IPS-18a (cell line): Measurements from ENCODE around the gene RAB2B.

Source experiments
- H3K27ac ChIP-seq: one replicate; pipeline ENCODE4 v1.5.1; 2013; ENCODE audit warnings: low read length
- H3K27me3 ChIP-seq: one replicate; pipeline ENCODE4 v1.6.1; 2013; ENCODE audit warnings: mild to moderate bottlenecking, low read length; ENCODE audit not compliant: control insufficient read depth, insufficient read depth
- H3K36me3 ChIP-seq: one replicate; pipeline ENCODE4 v1.6.1; 2013; ENCODE audit warnings: low read depth, low read length; ENCODE audit not compliant: control insufficient read depth
- H3K4me1 ChIP-seq: one replicate; pipeline ENCODE4 v1.6.1; 2013; ENCODE audit warnings: low read depth, low read length; ENCODE audit not compliant: control insufficient read depth
- H3K4me3 ChIP-seq: one replicate; pipeline ENCODE4 v1.5.1; 2013; ENCODE audit warnings: low read length
- H3K9ac ChIP-seq: one replicate; pipeline ENCODE4 v1.6.1; 2013; ENCODE audit warnings: mild to moderate bottlenecking, low read length, moderate library complexity
- H3K9me3 ChIP-seq: one replicate; pipeline ENCODE4 v1.6.1; 2013; ENCODE audit warnings: low read depth, low read length; ENCODE audit not compliant: control insufficient read depth

Gene RAB2B

DNA sequence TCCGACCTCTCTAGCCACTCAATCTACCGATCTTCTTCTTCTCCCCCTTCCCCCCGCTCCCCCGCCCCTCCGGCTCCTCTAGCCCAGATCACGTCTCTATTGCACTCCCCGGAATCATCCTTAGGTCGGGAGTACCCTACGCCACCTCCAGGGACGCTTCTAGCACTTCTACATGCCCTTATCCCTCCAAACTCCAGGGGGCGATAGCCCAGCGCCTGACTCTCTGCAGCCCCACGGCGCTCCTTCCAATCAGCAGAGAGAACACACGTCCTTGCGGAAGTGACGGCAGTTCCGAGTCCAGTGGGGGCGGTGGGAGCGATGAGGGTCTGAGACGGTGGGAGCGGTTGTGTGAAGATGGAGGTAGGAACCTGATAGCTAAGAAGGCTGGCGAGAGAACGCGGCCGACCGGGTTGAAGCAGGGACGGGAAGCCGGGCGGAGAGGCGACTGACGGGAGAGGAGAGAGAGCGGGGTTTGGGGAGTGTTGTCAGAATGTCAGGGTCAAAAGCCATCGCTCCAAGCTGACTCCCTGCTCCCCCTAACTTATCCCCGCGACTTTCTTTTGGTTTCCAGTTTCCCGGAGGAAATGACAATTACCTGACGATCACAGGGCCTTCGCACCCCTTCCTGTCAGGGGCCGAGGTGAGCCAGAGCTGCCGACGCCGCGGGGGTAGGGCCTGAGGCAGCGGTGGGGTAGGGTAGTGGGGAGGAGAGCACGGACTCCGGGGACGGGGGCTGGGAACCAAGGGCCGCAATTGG is at the start of gene RAB2B, which contains the start of gene TOX4:
RAB2B (minus strand) TSS at position 35 of the 757 bp plus-strand sequence. CDS start 87 bp downstream, outside the sequence.
TOX4 (plus strand) TSS at position 271 of the 757 bp plus-strand sequence; CDS start at position 355, 84 bp downstream.
- Histone ChIP-seq H3K36me3 (peaks cover 21% of the 10 kb centered on the region), H3K27ac (peak within 1 kb of the TSS; percentile 51), H3K9me3 (no peaks in the 10 kb centered on the region), H3K27me3 (no peaks in the 10 kb centered on the region), H3K9ac (peak within 1 kb of the TSS; percentile 84), H3K4me3 (peak within 1 kb of the TSS; percentile 91), H3K4me1 (peaks cover 3% of the 10 kb centered on the region)

- peak within 1 kb of the TSS; percentile 77 for H3K4me3 ChIP-seq
- H3K9ac ChIP-seq, result peak within 1 kb of the TSS; percentile 74
- peaks cover 43% of the 10 kb centered on the region for H3K36me3 ChIP-seq
- H3K9me3 ChIP-seq, result no peaks in the 10 kb centered on the region
- no peaks in the 10 kb centered on the region for H3K27me3 ChIP-seq
- H3K4me1 ChIP-seq, result peaks cover 68% of the 10 kb centered on the region
- H3K27ac ChIP-seq, result peak within 1 kb of the TSS; percentile 95
These were observed 49.4 kb upstream of the RAB2B start, which contains the start of gene SALL2 for GRCh38 chr14:21525962-21526671. Gene SALL2 (minus strand): TSS chr14:21526346. CDS start chr14:21526127, 219 bp downstream.

GRCh38 chr14:21525571-21525961 is 48.8 kb upstream of the RAB2B start:
- Histone ChIP-seq H3K9ac (peak overlapping the region; percentile 74), H3K4me1 (peaks cover 63% of the 10 kb centered on the region), H3K36me3 (peaks cover 47% of the 10 kb centered on the region)

GRCh38 chr14:21524575-21525490 is 48.1 kb upstream of the RAB2B start:
- H3K36me3 ChIP-seq, result peaks cover 50% of the 10 kb centered on the region
- no peaks in the 10 kb centered on the region for H3K27me3 ChIP-seq
- peak overlapping the region; percentile 78 for H3K27ac ChIP-seq
- peak overlapping the region; percentile 74 for H3K9ac ChIP-seq
- H3K4me3 ChIP-seq, result peak overlapping the region; percentile 77
- no peaks in the 10 kb centered on the region for H3K9me3 ChIP-seq
- peaks cover 60% of the 10 kb centered on the region for H3K4me1 ChIP-seq

More at GRCh38 chr14:21525571-21525961, 48.8 kb upstream of the RAB2B start:
- Histone ChIP-seq H3K27ac (peak overlapping the region; percentile 78), H3K27me3 (no peaks in the 10 kb centered on the region), H3K9me3 (no peaks in the 10 kb centered on the region), H3K4me3 (peak overlapping the region; percentile 77)

DNA sequence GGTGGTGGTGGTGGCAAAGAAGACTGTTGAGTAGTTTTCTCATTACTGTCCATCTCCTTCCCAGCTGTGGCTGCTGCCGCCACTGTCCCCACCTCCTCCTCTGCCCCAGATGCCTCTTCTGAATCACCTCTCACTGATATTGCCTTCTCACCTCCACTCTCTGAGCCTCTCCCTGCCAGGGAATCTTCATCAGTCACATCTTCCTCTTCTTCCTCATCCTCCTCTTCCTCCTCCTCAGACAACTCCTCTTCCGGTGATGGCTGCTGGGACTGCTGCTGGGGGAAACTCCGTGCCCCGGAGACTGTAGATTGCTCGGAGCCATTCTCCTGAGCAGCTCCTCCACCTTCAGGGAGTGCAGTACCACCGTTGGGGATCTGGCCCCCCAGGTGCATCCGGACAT is 46.4 kb upstream of the RAB2B start:
- H3K36me3 ChIP-seq, result peaks cover 49% of the 10 kb centered on the region
- H3K4me1 ChIP-seq, result peaks cover 44% of the 10 kb centered on the region
- H3K27me3 ChIP-seq, result no peaks in the 10 kb centered on the region
- H3K9me3 ChIP-seq, result no peaks in the 10 kb centered on the region
- H3K9ac ChIP-seq, result no peak overlapping the region
- H3K27ac ChIP-seq, result no peak overlapping the region
- peak overlapping the region; percentile 20 for H3K4me3 ChIP-seq

GRCh38 chr14:21521501-21521900 is 44.7 kb upstream of the RAB2B start:
- H3K4me3 ChIP-seq, result no peak overlapping the region
- H3K36me3 ChIP-seq, result peaks cover 47% of the 10 kb centered on the region
- H3K4me1 ChIP-seq, result peaks cover 30% of the 10 kb centered on the region
- H3K27me3 ChIP-seq, result no peaks in the 10 kb centered on the region
- H3K27ac ChIP-seq, result no peak overlapping the region
- H3K9ac ChIP-seq, result no peak overlapping the region
- H3K9me3 ChIP-seq, result no peaks in the 10 kb centered on the region

DNA sequence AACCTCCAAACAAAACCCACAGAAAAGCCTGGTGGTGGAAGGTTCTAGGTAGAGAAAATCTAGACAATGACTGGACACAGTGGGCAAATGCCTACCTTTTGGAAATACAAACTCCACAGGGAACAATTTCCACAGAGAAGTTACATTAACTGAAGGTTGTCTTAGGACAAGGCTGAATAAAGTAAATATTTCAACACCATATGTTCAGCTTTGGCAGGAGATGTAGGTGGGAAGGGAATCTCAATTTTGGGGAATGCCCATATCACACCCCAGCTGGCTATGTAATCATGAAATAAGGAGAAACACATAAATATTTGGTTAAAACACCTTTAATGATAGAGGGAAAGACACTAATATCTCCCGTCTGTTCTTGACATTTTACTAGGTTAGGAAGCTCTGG is 44.0 kb upstream of the RAB2B start:
- Histone ChIP-seq H3K4me3 (no peak overlapping the region), H3K4me1 (peaks cover 30% of the 10 kb centered on the region), H3K9ac (no peak overlapping the region), H3K9me3 (no peaks in the 10 kb centered on the region), H3K27me3 (no peaks in the 10 kb centered on the region), H3K27ac (no peak overlapping the region), H3K36me3 (peaks cover 47% of the 10 kb centered on the region)

- H3K4me3 ChIP-seq, result no peak overlapping the region
- H3K9me3 ChIP-seq, result no peaks in the 10 kb centered on the region
- no peak overlapping the region for H3K27ac ChIP-seq
- no peak overlapping the region for H3K9ac ChIP-seq
- peaks cover 17% of the 10 kb centered on the region for H3K4me1 ChIP-seq
- no peaks in the 10 kb centered on the region for H3K27me3 ChIP-seq
- H3K36me3 ChIP-seq, result peaks cover 33% of the 10 kb centered on the region
These were observed 42.0 kb upstream of the RAB2B start for GRCh38 chr14:21518725-21519124.

GRCh38 chr14:21514341-21514740 is 37.6 kb upstream of the RAB2B start:
- peaks cover 7% of the 10 kb centered on the region for H3K4me1 ChIP-seq
- H3K36me3 ChIP-seq, result peaks cover 2% of the 10 kb centered on the region
- no peak overlapping the region for H3K4me3 ChIP-seq
- no peak overlapping the region for H3K9ac ChIP-seq
- H3K27me3 ChIP-seq, result no peaks in the 10 kb centered on the region
- H3K27ac ChIP-seq, result no peak overlapping the region
- H3K9me3 ChIP-seq, result no peaks in the 10 kb centered on the region

DNA sequence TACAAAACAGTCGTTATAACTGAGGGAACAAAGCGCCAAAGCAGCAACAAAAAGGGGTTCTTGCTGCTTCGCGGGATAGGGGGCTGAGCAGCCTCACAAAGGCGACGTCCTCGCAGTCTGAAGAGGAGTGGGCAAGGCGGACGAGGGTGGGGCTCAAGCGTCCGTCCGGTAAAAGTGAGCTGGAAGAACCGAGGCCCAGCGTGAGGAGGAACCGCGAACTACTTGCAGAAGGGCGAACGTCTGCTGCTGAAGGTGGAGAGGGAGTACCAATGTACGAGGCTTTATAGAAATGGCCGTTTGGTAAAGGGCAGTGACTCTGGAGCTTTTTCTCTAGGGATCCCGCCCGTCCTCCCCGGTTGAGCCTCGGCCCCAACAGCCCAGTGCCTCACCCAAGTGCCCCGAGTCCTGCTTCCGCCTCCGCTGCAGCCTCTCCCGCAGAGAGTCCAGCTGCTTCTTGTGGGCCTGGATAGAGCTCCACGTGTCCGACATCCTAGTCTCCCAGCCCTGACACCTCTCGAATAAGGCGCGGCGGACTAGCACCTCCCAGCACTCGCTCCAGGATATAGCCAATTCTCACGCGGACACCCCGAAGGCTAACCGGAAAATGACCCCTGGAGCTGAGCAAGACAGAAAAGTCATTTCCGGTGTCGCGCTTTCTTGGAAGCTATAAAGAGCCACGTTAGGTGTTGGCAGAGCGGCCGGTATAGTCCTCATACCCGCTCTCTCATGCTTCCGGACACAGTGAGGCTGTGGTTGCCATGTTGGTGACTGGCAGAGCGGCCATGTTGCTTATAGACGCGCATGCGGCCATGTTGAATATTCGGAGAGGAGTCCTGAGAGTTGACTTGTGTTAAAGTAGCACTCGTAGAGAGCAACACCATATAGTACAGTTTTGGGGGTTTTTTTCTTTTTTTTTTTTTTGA is 34.2 kb upstream of the RAB2B start, which contains the start of gene METTL3:
METTL3 (minus strand) TSS at position 606 of the 923 bp plus-strand sequence; CDS start at position 489, 117 bp downstream.
- Histone ChIP-seq H3K4me3 (peak within 1 kb of the TSS; percentile 98), H3K9ac (peak within 1 kb of the TSS; percentile 94), H3K36me3 (peaks cover 18% of the 10 kb centered on the region), H3K27me3 (no peaks in the 10 kb centered on the region), H3K4me1 (peaks cover 8% of the 10 kb centered on the region), H3K9me3 (no peaks in the 10 kb centered on the region), H3K27ac (peak within 1 kb of the TSS; percentile 87)
